Measurements from ENCODE around the gene REC114.
"Not testable (repeated sequence)": the region's sequence is repeated elsewhere in the genome, so short reads cannot be mapped to it uniquely, and the experiment has no call there.

REC114 gene, protein sequence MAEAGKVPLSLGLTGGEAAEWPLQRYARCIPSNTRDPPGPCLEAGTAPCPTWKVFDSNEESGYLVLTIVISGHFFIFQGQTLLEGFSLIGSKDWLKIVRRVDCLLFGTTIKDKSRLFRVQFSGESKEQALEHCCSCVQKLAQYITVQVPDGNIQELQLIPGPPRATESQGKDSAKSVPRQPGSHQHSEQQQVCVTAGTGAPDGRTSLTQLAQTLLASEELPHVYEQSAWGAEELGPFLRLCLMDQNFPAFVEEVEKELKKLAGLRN

DNA sequence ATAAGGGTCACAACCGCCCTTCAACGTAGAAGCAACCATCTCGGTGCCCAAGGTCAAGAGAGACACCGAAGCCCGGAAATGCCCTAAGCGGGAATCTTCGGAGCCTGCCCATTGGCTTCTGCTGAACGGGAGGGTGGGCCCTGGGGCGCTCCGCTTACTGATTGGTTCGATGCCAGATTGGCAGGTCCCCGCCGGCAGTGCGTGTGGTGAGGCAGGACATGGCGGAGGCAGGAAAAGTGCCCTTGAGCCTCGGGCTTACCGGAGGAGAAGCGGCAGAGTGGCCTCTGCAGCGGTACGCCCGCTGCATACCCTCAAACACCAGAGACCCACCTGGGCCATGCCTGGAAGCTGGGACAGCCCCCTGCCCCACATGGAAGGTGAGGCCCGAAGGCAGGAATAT lies at the start of gene REC114:
Gene REC114 (plus strand): TSS at position 197 of the 400 bp plus-strand sequence. CDS start 22 bp downstream, at position 219.
- CTCF ChIA-PET = no interaction called here
- POLR2A ChIA-PET = no interaction called here

DNA sequence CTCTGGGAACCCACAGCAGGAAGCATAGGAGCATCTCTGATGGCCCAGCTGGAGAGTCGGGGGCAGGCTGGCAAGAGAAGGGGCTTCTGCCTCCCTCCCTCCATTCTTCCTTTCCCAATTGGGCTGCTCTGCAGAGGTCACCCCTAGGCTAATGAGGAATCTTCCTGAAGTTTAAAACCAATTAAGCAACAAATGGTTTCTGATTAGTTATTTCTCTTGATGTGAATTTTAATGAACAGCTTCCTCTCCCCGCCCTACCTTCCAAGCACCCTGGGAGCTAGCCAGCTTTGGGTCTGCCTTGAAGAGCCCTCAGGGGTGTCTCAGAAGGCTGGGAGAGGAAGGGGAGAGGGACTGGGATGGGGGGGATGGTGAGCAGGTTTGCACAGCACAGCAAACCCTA lies 49.6 kb upstream of the REC114 start:
- no peak for DNase-seq (ENCODE audit: extremely low spot score)
- ChIA-PET POLR2A (no interaction called here), CTCF (no interaction called here)
- TF ChIP-seq, protein P1, sequence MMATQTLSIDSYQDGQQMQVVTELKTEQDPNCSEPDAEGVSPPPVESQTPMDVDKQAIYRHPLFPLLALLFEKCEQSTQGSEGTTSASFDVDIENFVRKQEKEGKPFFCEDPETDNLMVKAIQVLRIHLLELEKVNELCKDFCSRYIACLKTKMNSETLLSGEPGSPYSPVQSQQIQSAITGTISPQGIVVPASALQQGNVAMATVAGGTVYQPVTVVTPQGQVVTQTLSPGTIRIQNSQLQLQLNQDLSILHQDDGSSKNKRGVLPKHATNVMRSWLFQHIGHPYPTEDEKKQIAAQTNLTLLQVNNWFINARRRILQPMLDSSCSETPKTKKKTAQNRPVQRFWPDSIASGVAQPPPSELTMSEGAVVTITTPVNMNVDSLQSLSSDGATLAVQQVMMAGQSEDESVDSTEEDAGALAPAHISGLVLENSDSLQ (IDR thresholded peaks at IDR 0.05) = no peak
- TF ChIP-seq ELF4 (IDR thresholded peaks at IDR 0.05) (no peak), CTBP1 (IDR thresholded peaks at IDR 0.05; ENCODE audit: borderline replicate concordance) (no peak), SP1 (IDR thresholded peaks at IDR 0.05) (no peak), HDGF (IDR thresholded peaks at IDR 0.05; ENCODE audit: borderline replicate concordance) (no peak)

More for the DNA sequence above, at the start of gene REC114:
- DNase-seq (ENCODE audit: extremely low spot score) = no peak
- TF ChIP-seq NFRKB (IDR thresholded peaks at IDR 0.05) (no peak), TARDBP (IDR thresholded peaks at IDR 0.05) (no peak), CTBP1 (IDR thresholded peaks at IDR 0.05; ENCODE audit: borderline replicate concordance) (no peak), SUZ12 (IDR thresholded peaks at IDR 0.05) (no peak), ARNT (IDR thresholded peaks at IDR 0.05) (no peak), L3MBTL2 (conservative IDR thresholded peaks at IDR 0.05) (no peak), FOXK2 (IDR thresholded peaks at IDR 0.05) (no peak), HDGF (IDR thresholded peaks at IDR 0.05; ENCODE audit: borderline replicate concordance) (no peak), FOXM1 (IDR thresholded peaks at IDR 0.05; ENCODE audit: borderline replicate concordance) (no peak), SP1 (IDR thresholded peaks at IDR 0.05) (no peak), FOXA1 (IDR thresholded peaks at IDR 0.05) (no peak)
- TF ChIP-seq, protein P1 (IDR thresholded peaks at IDR 0.05) = no peak

DNA sequence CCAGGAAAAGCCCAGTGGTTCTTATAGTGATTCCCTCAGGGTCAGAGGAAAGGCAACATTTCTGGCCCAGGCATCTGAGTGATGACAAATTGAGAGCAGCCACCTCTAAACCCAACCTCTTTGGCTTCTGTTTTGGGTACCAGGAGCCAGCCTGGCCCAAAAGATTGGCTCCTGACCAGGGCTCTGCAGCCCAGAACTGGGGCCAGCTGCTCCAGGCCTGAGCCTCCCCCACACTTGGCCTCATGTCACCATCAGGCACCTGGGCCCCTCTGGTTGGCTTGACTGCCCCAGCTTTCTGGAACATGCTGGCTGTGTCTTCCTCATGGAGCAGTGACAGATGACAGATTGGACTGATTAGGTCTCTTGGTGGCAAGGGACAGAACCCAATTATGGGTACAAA lies 48.2 kb upstream of the REC114 start:
- TF ChIP-seq ELF4 (IDR thresholded peaks at IDR 0.05) (no peak), ARNT (IDR thresholded peaks at IDR 0.05) (no peak), SUZ12 (IDR thresholded peaks at IDR 0.05) (no peak), NFRKB (IDR thresholded peaks at IDR 0.05) (no peak), L3MBTL2 (conservative IDR thresholded peaks at IDR 0.05) (no peak), FOXM1 (IDR thresholded peaks at IDR 0.05; ENCODE audit: borderline replicate concordance) (no peak), HDGF (IDR thresholded peaks at IDR 0.05; ENCODE audit: borderline replicate concordance) (no peak), ZNF384 (IDR thresholded peaks at IDR 0.05) (no peak), FOXA1 (IDR thresholded peaks at IDR 0.05) (no peak), LEF1 (IDR thresholded peaks at IDR 0.05; ENCODE audit: borderline replicate concordance) (no peak), SP1 (IDR thresholded peaks at IDR 0.05) (no peak), BHLHE40 (IDR thresholded peaks at IDR 0.05; ENCODE audit: borderline replicate concordance) (no peak), FOXK2 (IDR thresholded peaks at IDR 0.05) (no peak), CTBP1 (IDR thresholded peaks at IDR 0.05; ENCODE audit: borderline replicate concordance) (no peak), TARDBP (IDR thresholded peaks at IDR 0.05) (no peak)
- TF ChIP-seq, protein P1 (IDR thresholded peaks at IDR 0.05) = no peak
- ChIA-PET CTCF (no interaction called here), POLR2A (no interaction called here)
- no peak for DNase-seq (ENCODE audit: extremely low spot score)

DNA sequence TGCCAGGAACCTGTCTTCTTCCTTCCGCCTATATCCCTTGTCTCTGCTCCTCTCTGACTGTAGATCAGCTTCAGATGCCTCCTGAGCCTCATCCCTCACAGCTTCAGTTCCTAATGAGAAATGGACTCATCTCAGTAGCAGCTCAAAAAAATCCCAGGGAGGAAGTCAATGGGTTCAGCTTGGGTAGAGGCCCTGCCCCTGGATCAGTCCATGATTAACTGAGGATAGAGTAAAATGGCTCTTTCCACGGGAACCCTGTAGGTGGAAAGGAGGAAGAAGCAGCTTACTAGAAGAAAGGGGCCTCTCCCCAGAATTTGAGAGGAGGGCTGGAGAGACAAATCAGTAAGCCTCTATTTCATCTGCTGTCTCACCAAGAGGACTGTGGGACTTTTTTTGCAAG lies 47.3 kb upstream of the REC114 start:
- ChIA-PET POLR2A (no interaction called here), CTCF (no interaction called here)
- no peak for DNase-seq (ENCODE audit: extremely low spot score)
- TF ChIP-seq NFRKB (IDR thresholded peaks at IDR 0.05) = no peak

DNA sequence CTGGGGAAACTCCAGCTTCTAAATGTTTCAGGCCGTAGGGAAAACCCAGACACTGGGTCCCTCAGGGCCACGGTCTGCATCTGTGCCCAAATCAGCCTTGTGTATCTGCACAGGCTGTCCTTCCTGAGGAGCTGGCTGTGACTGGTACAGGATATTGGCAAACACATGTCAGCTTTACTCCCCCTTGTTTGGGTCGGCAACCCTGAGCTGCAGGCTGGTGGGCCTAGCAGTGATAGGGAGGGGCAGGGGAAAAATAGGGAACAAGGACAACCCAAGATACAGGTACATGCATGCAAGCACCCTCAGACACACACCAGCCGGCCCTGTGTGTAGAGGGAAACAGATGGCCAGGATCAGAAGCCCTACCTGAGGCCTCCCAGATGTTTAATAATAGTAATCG lies 45.5 kb upstream of the REC114 start:
- DNase-seq (ENCODE audit: extremely low spot score) = no peak
- TF ChIP-seq L3MBTL2 (conservative IDR thresholded peaks at IDR 0.05) = no peak
- TF ChIP-seq FOXM1 (IDR thresholded peaks at IDR 0.05; ENCODE audit: borderline replicate concordance) = no peak
- no peak for TF ChIP-seq NFRKB (IDR thresholded peaks at IDR 0.05)
- TF ChIP-seq SP1 (IDR thresholded peaks at IDR 0.05) = no peak
- TF ChIP-seq FOXK2 (IDR thresholded peaks at IDR 0.05) = no peak
- no peak for TF ChIP-seq LEF1 (IDR thresholded peaks at IDR 0.05; ENCODE audit: borderline replicate concordance)
- TF ChIP-seq SUZ12 (IDR thresholded peaks at IDR 0.05) = no peak
- TF ChIP-seq ELF4 (IDR thresholded peaks at IDR 0.05) = no peak
- TF ChIP-seq, protein P1 (IDR thresholded peaks at IDR 0.05) = no peak
- TF ChIP-seq ZNF384 (IDR thresholded peaks at IDR 0.05) = no peak
- TF ChIP-seq CTBP1 (IDR thresholded peaks at IDR 0.05; ENCODE audit: borderline replicate concordance) = no peak
- no peak for TF ChIP-seq FOXA1 (IDR thresholded peaks at IDR 0.05)
- no peak for TF ChIP-seq HDGF (IDR thresholded peaks at IDR 0.05; ENCODE audit: borderline replicate concordance)
- no peak for TF ChIP-seq ARNT (IDR thresholded peaks at IDR 0.05)
- no peak for TF ChIP-seq TARDBP (IDR thresholded peaks at IDR 0.05)
- TF ChIP-seq BHLHE40 (IDR thresholded peaks at IDR 0.05; ENCODE audit: borderline replicate concordance) = no peak
- ChIA-PET CTCF (no interaction called here), POLR2A (no interaction called here)

DNA sequence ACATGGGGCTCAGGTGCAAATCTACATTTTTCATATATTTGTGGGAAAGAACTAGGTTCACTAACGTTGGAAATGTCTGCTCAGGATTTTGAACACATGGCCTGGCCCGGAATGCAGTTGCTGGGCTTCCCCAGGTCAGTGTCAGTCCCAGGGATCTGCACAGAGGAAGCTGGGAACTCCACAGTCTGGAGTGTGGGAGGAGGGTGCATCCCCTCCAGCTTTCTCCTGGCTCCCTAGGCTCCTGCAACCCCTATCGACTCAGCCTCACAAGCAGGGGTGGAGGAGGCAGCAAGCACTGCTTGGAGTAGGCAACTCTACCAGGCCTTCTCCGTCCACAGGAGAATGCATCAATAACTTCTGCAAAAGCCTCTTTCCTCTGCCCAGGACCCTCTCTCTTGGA lies 44.1 kb upstream of the REC114 start:
- POLR2A ChIA-PET = no interaction called here

DNA sequence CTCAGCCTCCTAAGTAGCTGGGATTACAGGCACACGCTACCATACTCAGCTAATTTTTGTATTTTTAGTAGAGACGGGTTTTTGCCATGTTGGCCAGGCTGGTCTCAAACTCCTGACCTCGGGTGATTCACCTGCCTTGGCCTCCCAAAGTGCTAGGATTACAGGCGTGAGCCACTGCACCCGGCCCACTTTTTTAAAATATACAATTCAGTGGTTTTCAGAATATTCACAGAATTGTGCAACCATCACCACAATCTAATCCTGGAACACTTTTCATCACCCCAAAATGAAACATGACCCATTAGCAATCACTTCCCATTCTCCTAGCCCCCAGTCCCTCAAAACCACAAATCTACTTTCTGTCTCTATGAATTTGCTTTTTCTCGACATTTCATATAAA lies 42.7 kb upstream of the REC114 start:
- CTCF ChIA-PET = interaction anchor here (0.6 kb wide), 1 partner anchor 95 kb away, joined by 3 read pairs; no protein-coding TSS in a partner anchor
- not testable (repeated sequence) for DNase-seq (ENCODE audit: extremely low spot score)

More for the DNA sequence above, 44.1 kb upstream of the REC114 start:
- DNase-seq (ENCODE audit: extremely low spot score) = no peak
- CTCF ChIA-PET = no interaction called here
- no peak for TF ChIP-seq LEF1 (IDR thresholded peaks at IDR 0.05; ENCODE audit: borderline replicate concordance)

More for the DNA sequence above, 42.7 kb upstream of the REC114 start:
- POLR2A ChIA-PET = not testable (repeated sequence)

Data from HEK293T (cell line).